HG02981 (cell line): Measurements from ENCODE around the gene APBB3.
A peak's percentile ranks its signal among the peaks of the same experiment; 100 is the strongest.

Experiments
- ATAC-seq: cut with Tn5 transposase; IDR thresholded peaks from one replicate; pipeline ENCODE4 v1.9.1; 2021; ENCODE audit warnings: mild to moderate bottlenecking, moderate library complexity; ENCODE audit not compliant: unreplicated experiment

The APBB3 gene

DNA sequence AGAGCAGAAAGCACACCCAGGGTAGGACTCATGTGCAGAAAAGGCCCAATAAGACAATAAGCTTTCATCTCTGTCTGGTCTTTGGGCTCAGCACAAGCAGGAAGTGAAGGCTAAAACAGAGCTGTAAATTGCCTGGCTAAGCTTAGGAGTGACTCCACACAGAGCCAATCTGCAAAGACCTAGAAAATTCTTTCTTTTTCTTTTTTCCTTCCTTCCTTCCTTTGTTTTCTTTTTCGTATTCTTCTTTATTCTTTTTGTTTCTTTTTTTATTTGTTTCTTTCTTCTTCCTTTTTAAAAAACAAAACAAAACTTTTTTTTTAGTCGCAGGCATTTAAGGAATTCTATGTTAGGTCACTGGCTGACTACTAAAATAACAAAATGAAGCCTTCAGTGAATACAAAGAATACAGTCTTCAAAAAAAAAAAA is 12.4 kb upstream of the APBB3 start:
- no peak for ATAC-seq

DNA sequence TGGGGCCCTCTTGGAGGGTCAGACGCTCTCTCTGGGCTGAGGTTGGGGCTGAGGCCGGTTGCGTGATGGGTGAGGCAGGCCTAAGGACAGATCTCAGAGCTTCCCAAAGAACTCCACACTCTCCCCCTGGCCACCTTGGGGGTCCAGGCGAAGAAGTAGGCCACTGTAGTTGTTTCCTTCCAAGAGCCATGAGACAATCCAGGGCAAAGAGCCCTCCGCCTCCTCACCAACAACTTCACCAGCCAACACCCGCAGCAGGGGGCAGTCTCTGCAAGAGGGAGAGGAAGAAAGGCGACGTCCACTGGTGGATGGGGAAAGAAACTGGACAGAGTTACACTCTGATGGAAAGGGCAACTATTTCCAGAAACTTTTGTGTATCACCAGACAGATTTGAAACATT is 10.9 kb upstream of the APBB3 start:
- ATAC-seq = no peak

DNA sequence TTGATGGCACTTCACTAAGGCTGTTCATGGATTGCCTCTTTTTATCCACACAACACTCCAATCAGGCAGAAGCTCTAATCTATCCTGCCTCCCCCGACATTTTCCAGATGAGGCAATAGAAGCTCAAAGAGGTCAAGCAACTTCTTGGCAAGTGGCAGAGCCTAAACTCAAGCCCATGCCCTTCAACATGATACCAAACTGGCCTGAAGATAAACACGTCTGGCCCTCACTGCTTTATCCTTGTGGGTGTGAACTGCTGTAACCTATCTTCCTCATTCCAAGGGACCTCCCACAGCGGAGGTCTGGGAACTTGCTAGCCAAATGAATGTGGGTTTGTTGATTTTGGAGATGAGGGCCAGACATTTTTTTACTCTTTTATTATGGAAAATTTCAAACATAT is 9.8 kb upstream of the APBB3 start:
- ATAC-seq = no peak

DNA sequence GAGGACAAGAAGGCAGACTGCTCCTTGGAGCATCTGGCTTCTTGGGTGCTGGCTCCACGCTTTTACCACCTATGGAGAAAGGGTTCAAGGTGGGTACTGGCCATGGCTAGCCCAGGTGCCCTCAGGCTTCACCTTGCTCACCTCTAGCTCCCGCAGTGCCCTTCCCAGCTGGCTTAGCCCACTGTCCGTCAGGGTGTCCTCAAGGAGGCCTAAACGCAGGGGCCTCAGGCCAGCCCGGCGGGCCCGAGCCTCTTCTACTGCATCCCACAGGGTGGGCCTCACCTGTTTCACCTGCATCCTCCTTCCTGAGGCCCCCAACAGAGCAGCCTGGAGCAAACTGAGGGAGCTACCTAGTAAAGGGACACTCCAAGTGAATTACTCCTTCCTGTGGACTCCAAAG is 9.3 kb upstream of the APBB3 start:
- ATAC-seq = no peak

DNA sequence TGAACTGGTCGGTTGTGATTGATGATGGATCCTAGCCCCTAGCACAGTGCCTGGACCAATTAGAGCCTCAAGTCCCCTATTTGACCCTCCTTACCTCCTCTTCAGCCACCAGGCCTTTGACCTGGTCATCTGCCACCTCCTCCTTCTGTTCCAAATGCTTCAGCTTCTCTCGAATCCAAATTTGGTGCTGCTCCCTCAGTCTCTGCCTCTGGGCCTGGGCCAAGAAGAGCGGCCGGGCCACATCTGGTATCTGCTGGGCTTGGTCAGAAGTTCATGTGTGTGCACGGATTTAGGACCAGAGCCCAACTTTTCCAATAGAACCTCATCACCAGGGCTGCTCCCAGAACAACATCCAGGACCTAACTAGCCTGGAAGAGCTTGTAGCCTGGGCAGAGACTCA is 6.7 kb upstream of the APBB3 start:
- no peak for ATAC-seq

DNA sequence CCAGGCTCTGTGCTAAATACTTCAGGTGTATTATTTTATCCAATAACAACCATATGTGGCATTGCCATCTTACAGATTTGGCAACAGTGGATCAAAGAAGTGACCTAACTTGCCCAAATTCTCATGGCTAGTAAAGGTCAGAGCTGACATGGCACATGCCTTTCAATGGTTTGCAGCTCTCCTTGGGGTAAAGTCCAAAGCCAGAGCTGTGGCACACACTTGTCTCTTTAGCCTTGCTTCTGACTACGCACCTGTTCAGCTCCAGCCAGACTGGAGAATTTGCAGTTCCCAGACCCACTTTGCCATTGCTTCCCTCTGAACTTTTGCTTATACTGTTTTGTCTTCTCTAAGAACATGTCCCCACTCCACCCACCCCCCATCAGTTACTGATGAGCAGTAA is 6.1 kb upstream of the APBB3 start:
- no peak for ATAC-seq

DNA sequence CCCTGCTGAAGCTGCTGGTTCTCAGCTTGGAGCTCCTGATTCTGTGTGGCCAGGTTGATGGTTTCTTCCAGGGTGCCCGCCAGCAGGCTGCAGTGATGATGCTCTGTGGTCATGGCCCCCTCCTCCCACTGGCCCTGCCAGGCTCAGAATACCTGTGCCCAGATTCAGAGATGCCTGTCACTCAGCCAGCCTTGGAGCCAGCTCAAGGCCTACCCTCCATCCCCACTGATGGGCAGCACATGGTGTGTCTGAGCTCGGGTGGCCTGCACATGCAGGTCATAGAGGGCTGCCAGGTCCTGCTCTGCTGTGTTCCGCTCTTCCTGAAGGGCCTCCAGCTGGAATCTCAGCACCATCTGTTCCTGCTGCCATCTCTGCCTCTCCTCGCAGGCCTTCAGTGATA is 5.7 kb upstream of the APBB3 start:
- ATAC-seq = no peak

DNA sequence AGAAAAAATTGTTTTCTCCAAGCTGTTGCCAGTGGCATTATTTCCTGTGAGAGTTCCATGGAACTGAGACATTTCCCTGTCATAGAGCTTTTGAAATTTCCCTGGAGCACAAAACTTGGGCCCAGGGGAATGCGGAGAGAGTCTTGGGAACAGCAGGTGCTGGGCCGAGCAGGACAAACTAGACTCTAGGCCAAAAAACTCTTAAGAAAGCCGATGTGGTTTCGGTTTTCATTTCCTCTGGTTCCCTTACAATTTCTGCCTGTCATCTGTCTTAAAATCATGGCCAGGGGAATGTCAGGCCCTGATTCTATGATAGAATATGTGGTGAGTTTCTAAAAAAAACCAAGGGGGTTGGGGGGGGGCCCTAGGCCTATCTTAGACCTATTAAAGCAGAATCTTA is 4.8 kb upstream of the APBB3 start:
- no peak for ATAC-seq

DNA sequence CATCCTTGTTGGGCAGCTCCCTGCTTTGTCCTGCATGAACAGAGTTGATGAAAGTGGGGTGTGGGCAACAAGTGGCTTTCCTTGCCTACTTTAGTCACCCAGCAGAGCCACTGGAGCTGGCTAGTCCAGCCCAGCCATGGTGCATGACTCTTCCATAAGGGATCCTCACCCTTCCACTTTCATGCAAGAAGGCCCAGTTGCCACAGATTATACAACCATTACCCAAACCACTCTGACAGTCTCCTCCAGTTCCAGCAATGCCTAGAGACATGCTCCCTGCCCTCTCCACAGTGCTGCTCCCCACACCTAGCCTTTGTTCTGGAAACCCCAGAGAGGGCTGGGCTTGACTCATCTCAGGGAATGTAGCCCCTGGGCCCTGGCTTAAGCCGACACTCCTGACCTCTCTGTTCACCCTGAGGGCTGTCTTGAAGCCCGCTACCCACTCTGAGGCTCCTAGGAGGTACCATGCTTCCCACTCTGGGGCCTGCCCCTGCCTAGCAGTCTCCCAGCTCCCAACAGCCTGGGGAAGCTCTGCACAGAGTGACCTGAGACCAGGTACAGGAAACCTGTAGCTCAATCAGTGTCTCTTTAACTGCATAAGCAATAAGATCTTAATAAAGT is 4.2 kb upstream of the APBB3 start:
- ATAC-seq = no peak

DNA sequence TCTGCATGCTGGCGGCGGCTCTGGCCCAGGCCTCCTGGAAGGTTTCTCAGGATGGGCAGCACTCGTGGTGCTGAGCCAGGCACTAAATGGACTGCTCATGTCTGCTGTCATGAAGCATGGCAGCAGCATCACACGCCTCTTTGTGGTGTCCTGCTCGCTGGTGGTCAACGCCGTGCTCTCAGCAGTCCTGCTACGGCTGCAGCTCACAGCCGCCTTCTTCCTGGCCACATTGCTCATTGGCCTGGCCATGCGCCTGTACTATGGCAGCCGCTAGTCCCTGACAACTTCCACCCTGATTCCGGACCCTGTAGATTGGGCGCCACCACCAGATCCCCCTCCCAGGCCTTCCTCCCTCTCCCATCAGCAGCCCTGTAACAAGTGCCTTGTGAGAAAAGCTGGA is 3.5 kb upstream of the APBB3 start:
- no peak for ATAC-seq

DNA sequence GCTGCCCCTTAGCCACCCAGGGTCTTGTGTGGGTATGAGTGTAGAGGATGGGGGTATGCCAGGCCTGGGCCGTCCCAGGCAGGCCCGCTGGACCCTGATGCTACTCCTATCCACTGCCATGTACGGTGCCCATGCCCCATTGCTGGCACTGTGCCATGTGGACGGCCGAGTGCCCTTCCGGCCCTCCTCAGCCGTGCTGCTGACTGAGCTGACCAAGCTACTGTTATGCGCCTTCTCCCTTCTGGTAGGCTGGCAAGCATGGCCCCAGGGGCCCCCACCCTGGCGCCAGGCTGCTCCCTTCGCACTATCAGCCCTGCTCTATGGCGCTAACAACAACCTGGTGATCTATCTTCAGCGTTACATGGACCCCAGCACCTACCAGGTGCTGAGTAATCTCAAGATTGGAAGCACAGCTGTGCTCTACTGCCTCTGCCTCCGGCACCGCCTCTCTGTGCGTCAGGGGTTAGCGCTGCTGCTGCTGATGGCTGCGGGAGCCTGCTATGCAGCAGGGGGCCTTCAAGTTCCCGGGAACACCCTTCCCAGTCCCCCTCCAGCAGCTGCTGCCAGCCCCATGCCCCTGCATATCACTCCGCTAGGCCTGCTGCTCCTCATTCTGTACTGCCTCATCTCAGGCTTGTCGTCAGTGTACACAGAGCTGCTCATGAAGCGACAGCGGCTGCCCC is 2.9 kb upstream of the APBB3 start:
- ATAC-seq = no peak

DNA sequence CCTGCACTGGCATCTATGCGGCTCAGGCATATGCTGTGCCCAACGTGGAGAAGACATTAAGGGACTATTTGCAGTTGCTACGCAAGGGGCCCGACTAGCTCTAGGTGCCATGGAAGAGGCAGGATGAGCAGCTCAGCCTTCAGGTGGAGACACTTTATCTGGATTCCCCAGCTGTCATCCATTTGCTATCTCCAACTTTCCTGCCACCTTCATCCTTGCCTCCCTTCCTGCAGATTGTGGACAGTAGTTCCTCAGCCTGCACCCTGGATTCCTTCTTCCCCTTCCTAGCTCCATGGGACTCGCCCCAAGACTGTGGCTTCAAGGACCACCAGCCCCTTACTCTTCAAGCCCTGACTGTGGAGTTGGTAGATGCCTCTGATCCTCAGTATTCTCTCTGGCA is 2.3 kb upstream of the APBB3 start:
- ATAC-seq = no peak

DNA sequence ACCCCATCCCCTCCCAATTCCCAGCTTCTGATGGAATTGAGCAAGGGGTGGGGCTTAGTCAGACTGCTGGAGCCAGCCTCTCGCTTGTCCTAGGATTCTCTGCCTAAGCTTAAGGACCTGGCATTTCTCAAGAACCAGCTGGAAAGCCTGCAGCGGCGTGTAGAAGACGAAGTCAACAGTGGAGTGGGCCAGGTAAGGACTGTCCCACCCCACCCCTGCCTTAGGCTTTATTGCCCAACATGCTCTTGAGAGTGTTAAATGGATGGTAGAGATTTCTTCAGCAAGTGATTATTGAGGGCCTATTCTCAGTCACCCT is 1.3 kb upstream of the APBB3 start:
- no peak for ATAC-seq

DNA sequence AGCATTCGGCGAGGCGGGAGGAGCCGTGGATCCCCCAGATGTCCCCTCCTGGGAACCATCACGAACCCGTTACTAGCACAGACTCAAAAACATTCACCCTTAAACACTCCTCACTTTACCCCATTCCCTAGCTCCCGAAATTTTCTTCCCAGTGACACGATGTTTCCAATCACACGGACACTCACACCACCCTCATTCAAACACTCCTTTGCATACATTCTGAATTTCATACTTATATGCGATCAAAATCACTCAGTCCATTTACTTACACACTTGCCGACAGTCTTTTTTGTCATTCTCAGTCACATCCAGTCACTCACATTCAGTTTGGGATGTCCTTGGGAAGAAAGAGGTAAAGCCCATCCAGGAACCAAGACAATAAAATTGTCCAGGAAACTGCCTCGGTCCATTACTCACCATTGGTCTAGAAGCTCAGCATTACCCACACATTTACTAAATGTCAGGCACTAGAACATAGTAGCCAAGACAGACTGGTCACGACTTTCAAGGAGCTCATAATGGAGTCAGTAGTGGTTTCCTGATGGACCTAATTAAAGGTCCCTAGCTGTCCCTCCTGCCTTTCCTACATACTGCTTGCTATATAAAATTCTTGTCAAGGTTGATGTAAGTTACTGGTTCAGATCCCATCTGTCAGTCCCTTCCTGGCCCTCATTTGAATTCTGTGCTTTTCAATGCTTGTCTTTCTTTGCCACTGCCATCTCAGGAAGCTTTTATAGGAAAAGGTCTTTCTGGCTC is 804 bp upstream of the APBB3 start:
- peak; percentile 2 for ATAC-seq

DNA sequence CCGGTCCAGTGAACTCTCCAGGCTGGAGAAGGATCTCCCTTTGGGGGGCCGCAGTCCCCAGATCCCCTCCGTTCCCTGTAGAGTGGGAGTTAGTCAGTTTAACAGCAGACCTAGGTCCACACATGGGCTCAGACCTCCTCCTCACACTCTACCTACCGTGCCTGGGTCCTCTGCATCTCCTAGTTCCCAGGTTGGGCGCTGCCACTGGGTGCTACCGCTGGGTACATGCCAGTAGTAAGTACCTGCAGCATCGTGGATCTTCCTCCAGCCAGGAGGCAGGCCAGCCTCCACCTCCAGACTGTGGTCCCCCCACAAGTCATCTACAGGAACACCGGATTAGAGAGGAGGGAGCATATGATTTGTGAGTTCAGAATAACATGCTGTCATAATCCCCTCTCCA is 802 bp downstream of the APBB3 start:
- ATAC-seq = no peak

DNA sequence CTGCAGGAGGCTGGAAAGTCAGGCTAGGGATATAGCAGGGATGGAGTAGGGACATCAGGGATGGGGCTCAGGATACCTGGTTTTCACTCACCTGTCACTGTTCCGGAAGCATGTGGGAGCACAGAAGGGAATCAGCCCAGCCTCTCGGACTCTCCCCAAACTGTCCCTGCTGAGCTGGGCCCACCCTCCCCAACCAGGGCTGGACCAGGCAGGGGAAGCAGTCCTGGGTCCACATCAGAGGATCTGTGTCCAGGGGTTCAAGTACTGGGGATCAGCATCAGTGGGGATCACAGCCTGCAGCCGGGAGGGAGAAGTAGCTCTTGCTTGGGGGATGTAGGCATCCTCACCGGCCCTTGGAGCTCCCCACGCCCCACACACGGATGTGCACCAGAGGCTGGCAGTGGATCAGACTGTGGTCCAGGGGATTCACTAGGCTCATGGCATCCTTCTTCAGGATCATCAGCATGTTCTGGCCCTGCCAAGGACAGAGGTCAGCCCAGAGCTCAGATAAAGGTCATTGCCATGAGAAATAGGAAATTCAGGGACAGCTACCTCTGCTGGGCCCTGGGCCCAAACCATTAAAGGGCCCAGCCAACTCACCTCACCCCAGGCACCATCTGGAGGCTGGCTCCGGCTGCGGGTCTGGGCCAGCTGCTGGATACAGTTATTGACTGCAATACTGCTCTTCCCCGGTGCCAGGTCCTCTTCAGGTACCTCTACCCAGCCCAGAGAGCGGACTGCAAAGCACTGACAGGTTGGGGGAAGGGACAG is 2.5 kb downstream of the APBB3 start:
- no peak for ATAC-seq

DNA sequence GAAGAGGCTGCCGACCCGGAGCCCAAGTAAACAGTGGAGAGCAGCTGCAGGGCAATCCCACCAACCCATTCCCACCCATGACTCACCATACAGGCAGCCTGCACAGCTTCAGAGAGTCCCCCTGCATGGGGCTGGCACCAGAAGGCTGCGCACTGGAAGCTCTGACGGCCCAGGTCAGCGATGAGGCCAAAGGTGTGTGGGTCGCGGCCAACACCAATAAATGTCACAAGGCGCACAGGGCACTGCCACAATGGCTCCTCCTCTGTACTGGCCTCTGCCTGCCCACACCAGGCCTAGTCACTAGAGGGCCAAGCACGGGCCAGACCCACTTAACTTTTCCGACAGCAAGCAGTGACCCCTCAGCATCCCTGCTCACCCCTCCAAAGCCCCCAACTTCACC is 4.2 kb downstream of the APBB3 start:
- ATAC-seq = no peak

DNA sequence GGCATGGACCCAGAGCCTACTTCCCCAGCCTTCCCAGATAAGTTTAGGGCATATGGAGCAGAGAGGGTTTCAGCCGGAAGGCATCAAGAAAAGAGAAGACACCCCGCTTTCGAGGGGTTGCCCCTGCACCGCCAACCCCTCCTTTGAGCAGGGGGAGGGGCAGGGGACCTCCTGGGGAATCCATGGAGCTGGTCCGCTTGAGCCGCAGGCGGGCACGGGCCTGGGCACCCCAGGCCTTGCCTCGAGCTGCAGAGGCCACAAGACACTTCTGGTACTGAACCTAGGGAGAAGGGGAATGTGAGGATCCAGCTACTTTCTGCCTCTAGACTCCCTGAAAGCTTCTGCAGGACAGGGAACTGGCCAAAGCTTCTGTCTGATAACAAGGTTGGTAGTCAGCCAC is 5.9 kb downstream of the APBB3 start:
- ATAC-seq = no peak

DNA sequence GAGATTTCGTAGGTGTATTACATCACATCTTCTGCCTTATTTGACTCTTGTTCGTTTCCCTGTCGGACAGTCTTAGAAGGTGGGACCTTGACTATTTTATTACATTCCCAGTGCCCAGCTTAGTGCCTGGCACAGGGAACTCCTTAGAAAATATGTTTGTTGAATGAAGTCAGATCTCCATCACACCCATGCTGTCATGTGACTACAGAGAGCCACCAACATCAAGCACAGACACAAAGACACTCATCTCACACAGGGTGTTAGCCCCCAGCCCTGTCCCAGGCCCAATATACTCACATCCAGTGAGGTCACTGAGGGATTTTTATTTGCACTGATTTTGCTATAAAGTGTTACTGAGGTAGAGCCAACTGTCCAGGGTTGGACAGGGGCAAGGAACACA is 6.4 kb downstream of the APBB3 start:
- no peak for ATAC-seq

DNA sequence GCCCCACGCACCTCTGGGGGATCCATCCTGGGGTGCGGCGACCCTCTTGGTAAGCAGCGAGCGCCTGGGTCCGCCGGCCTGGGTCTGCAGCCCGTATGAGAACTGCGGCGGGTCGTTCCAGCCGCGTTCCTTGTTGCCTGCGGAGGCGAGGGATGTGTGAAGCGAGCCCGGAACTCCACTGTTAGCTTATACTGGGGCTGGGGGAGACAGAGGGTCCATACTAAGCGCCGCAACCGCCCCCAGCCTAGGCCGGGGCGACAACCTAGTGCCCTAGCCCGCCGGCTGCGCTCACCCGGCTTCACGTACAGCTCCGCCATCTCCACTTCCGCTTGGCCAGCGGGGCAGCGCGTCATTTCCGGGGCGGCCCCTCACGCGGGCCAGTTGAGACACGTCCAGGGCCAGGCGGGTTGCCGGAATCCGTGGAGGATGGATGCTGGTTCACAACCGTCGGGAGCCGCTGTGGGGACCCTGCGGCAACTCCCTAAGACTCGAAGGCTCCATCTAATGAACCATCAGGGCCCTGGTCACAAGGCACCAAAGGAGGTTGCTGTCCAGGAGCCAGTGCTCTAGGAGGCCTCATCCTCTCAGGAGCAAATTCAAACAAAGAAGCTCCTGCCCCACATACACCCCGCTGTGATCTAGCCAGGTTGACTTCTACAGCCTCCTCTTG is 7.1 kb downstream of the APBB3 start, which contains the start of gene SRA1:
TSS of gene SRA1 (minus strand) at position 338 of the 670 bp plus-strand sequence. CDS start at position 317, 21 bp downstream.
- peak; percentile 96 for ATAC-seq

DNA sequence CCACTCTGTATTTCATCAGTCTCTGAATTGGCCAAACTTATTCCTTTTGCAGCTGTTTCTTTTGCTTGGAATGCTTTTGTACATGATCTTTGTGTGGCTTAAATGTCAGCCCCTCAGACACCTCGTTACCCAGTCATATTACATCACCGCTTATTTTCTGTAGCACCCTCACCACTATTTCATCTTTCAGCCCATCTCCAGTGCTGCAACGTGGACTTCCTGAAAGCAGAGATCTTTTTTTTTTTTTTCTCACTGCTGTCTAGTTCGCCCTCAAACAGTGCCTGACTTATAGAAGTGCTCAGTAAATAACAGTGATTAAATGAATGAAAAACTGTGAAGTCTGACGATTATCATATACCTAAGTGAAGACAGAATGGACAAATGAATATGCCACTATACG is 8.0 kb downstream of the APBB3 start:
- ATAC-seq = no peak
